Measurements from ENCODE around the gene TGIF1.
"Not testable (repeated sequence)": the region's sequence is repeated elsewhere in the genome, so short reads cannot be mapped to it uniquely, and the experiment has no call there.

TGIF1 gene

GRCh38 chr18:3450012-3450798 is at the start of gene TGIF1:
TSS of gene TGIF1 (plus strand) at chr18:3450172. CDS start at chr18:3450490, 318 bp downstream.
- peak; percentile 86 for DNase-seq

- no peak for DNase-seq
Observed at GRCh38 chr18:3400567-3401296, 49.2 kb upstream of the TGIF1 start.

DNA sequence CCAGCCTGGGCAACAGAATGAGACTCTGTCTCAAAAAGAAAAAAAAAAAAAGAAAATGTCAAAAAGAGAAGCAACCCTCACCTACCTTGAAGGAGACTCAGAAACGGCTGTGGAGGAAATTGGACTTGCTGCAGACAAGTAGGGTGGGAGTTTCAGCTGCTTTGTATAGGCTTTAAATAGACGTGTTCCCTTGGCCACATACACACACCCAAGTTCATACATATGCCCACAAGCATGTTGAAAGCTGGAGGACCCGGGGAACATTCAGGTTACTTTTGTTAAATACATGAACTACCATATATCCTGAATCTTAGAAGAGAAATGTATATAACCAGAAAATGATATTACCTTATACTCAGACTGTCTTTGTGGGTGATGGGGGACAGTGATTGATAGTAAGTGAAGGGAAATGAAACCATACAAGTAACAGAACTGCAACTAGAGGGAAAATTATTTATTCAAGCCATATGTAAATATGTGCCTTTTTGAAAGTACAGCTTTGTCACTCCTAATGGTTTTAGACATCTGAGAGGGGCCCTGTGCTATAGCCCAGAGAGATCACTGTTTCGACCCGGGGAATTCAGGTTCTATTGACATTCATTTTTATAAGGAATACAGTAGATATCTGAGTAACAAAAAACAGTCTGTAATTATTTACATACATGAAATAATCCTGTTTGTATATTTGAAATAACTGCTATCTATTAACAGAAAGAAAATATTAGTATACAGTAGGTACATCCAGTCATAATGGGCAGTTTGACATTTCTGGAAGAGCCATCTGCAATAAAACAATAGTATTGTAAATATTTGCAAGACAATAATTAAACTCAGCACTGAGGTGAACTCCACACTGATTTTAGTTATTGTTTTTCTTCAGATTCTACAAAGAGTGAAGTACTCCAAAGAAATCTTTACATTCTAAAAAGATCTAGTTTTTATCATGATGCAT is 48.0 kb upstream of the TGIF1 start:
- DNase-seq, result no peak

GRCh38 chr18:3402982-3403451 is 47.0 kb upstream of the TGIF1 start:
- peak; percentile 8 for DNase-seq

GRCh38 chr18:3405713-3406112 is 44.3 kb upstream of the TGIF1 start:
- DNase-seq, result no peak

GRCh38 chr18:3408107-3408506 is 41.9 kb upstream of the TGIF1 start:
- DNase-seq, result no peak

DNA sequence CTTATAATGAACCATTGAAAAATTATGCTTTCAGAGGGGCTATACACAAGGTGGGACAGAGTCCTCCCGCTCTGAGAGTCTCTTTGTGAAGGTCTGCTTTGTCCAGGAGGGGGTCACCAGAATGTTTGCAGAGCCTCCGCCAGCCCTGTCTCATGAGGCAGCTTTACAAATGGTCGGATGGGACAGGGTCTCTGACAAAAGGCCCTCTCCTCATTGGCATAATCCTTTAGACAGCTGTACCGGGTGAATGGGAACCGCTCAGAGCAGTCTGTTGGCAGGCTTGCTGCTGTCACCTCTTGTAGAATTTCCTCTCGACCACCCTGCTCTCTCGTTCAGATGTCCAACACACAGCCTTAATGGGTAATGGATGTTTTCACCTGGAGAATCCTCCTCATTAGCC is 40.2 kb upstream of the TGIF1 start:
- no peak for DNase-seq

DNA sequence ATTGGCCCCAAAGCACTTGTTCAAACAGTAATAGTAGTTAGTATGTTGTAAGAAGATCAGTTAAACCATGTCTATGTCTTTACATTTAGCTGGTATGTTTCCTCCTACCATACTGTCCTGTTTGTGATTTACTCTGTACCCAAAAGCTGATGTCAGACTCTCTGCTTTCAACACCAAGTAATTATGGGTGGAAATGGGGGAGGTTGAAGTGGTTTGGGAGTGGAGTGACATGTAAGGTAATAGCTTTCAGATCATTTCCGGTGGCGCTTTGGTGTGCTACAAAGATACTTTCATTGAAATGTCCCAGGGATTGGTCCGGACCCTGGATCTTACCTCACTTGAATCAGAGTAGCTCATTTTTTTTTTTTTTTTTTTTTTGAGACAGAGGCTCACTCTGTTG is 39.7 kb upstream of the TGIF1 start:
- DNase-seq, result no peak

DNA sequence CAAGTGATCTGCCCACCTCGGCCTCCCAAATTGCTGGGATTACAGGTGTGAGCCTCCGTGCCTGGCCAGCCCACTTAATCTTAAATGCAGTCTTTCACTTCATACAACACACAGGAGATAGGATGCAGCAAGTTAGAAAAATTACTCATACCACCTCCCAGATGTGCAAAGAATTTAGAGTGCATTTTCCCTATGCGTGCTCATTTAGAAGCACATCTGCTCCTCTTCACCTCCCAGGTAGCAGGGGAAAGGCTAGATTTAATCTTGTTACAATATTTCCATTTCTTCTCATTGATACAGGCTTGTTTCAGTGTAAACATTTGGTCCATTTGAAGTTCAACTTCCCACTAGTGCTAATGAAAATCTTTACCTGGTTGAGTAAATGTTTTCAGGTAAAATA is 39.1 kb upstream of the TGIF1 start:
- DNase-seq, result not testable (repeated sequence)

DNA sequence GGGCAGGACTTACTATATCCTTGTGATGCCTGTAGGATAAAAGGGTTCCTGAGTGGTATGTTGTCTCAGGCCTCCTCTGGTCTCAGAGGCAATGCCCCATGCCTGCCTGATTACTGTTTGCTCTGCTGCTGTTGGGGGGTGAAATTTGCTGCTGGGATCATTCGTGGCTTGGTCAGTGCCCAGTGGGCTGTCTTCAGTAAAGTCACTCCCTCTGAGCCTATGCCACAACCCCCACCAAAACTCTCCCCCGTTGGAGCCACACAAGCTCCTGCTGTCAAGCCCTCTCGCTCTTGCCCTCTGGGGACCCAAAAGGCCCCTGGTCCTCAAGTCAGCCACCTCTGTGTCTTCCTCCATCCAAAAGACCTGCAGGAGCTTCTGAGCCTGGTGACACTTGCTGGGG is 38.6 kb upstream of the TGIF1 start:
- DNase-seq, result no peak

DNA sequence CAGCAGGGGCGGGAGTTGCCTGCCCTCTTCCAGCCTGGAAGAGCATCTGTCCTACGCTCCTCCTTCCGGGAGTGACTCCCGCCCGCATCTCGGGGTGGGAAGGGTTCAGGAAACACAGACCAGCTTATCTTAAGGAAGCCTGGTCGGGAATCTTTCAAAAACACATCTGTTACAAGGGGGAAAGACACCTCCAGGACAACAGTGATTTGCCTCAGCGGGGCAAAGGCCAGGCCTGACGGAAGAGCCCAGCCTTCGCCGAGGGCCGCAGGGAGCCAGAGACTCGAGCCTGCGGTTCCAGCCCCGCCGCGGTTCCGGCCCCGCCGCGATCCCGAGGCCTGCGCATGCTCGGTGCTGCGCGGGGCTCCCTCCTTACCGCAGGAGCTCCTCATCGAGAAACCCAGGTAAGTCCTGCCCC is 38.1 kb upstream of the TGIF1 start:
- no peak for DNase-seq

GRCh38 chr18:3412528-3412927 is 37.4 kb upstream of the TGIF1 start:
- peak; percentile 94 for DNase-seq

DNA sequence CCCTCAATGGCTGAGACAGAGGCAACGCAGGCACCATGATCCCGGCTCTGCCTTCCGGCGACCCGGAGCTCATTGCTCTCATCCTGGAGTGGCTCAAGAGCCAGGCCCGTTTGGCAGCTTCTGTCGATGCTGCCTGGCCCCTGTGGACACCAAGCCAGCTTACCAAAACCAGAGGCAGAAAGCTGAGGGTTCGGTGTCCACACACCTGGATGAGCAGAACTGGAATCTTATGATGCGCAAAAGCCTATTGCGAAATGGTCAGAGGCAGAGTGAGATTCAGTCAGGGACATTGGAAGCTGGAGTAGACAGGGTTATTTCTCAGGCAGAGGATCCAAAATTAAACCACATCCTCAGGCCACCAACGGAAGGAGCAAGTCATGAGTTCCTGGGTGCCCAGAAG is 34.9 kb upstream of the TGIF1 start:
- no peak for DNase-seq

DNA sequence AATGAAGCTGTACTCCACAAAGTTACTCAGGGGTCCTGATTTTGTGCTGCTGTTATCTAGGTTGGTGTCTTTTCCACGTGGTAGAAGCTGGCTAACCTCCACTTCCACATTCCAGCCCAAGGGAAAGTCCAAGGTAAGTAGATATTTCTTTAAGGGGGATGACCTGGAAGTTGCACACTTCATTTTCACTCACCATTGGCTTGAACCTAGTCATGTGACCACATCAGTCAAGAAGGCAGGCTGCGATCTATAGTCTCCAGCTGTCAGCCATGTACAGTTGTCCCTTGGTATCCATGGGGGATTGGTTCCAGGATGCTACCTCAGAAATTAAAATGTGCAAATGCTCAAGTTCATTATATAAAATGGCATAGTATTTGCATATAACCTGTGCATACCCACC is 31.9 kb upstream of the TGIF1 start:
- DNase-seq, result no peak

- DNase-seq, result no peak
Observed at GRCh38 chr18:3420919-3421279, 29.1 kb upstream of the TGIF1 start.

DNA sequence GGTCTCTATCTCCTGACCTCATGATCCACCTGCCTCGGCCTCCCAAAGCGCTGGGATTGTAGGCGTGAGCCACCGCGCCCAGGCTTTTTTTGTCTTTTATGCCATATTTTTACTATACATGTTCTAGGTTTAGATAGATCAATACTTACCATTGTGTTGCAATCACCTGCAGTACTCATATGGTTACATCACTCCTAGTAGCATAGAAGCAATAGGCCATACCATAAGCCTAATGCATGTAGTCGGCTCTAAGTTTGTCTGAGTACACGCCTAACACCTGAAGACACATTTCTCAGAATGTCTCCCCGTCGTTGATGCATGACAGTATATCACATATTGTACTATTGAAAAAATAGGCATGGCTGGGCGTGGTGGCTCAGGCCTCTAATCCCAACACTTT is 27.1 kb upstream of the TGIF1 start:
- DNase-seq, result no peak

DNA sequence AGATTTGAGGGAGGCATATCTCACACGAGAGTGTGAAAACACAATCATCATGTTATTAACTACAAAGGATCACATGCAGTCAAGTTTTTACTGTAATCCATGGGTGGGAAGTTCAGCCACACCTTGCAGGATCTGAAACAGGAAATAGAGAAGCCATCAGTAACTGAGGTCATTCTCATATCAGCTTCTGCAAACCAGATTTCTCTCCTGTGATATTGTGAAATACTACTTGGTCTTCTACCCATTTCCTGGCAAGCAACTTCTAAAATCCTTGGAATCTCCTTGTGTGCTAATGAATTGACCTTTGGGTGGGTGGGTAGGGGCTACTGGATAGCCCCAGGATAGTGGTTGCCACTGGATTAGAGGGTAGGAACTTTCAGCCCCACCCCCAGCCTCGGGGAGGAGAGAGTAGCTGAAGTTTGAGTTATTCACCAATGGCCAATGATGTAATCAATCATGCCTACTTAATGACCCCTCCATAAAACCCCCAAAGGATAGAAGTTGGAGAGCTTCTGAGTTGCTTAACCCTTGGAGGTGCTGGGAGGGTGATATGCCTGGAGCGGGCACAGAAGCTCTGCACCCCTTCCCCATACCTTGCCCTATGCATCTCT is 25.6 kb upstream of the TGIF1 start:
- peak; percentile 63 for DNase-seq

GRCh38 chr18:3425030-3425429 is 24.9 kb upstream of the TGIF1 start:
- DNase-seq, result no peak

- no peak for DNase-seq
Observed at GRCh38 chr18:3425446-3425845, 24.5 kb upstream of the TGIF1 start.

GRCh38 chr18:3426074-3426473 is 23.9 kb upstream of the TGIF1 start:
- no peak for DNase-seq

- no peak for DNase-seq
Observed at GRCh38 chr18:3427944-3428343, 22.0 kb upstream of the TGIF1 start.

- no peak for DNase-seq
Observed at GRCh38 chr18:3429121-3429520, 20.9 kb upstream of the TGIF1 start.

DNA sequence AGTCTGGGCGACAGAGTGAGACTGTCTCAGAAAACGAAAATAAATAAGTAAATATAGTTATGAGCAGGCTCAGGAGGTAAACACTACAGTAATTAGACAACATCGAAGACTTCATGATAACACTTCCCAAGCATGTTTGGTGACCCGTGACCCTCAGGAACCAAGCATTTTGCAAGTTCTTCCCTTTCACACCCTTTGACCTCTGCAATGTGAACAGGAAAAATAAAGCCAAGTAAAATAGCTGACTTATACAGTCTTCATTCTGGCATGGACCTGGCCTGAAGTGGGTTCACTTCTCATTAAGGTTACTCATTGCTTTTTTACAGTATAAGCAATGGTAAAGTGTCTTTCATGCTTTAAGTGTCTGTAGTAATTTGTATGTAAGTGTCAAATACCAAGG is 15.3 kb upstream of the TGIF1 start:
- DNase-seq, result no peak

Data from NCI-H226 (cell line).